Naive thymus-derived CD4-positive, alpha-beta T cell (primary cell): Measurements from ENCODE around the gene ZNF331. TPM values are rescaled to one million over a fixed set of nuclear protein-coding genes. Genes with fewer than 3 reads are reported as not detected.

Experiments
- ATAC-seq: fragments of 150-1000 bp; cut with Tn5 transposase; 2 replicates; pipeline ENCODE4 v1.10.0; 2021; ENCODE audit warnings: mild to moderate bottlenecking, moderate library complexity
- CTCF ChIA-PET: fragments of 350-600 bp; sonication (Branson Sonifier 250); formaldehyde crosslinking; loops from one replicate; lab custom pipeline; 2021; ENCODE audit warnings: antibody characterized with exemption; lab: Charles Lee
- POLR2A ChIA-PET: fragments of 350-600 bp; sonication (Branson Sonifier 250); formaldehyde crosslinking; loops from one replicate; lab custom pipeline; 2021; ENCODE audit warnings: antibody characterized with exemption, inconsistent platforms; lab: Charles Lee
- DNase-seq, 9 donors: peaks; one replicate each; pipeline versions ENCODE4 v3.0.0 to v3.0.0-alpha.2; 2020 to 2022; ENCODE audit warnings: mixed read lengths in 1 of 9
- H3K27ac ChIP-seq: one replicate; pipeline ENCODE4 v1.7.0; 2013; ENCODE audit warnings: mild to moderate bottlenecking, low read depth, low read length, moderate library complexity
- H3K27me3 ChIP-seq, 2 donors: one replicate each; pipeline ENCODE4 v1.7.0; 2013; ENCODE audit warnings: low read length in 2 of 2, mild to moderate bottlenecking in 2 of 2, moderate library complexity in 2 of 2; ENCODE audit not compliant: control insufficient read depth in 2 of 2, insufficient read depth in 2 of 2
- H3K36me3 ChIP-seq, 3 experiments: 1 replicate in 2 of 3; 2 replicates in 1 of 3; pipeline ENCODE4 v1.7.0; 2013; ENCODE audit warnings: low read length in 3 of 3, mild to moderate bottlenecking in 3 of 3, moderate library complexity in 1 of 3; ENCODE audit not compliant: insufficient read depth in 3 of 3, control insufficient read depth in 2 of 3
- H3K4me1 ChIP-seq, 2 donors: one replicate each; pipeline ENCODE4 v1.7.0; 2013; ENCODE audit warnings: low read length in 2 of 2, mild to moderate bottlenecking in 2 of 2, moderate library complexity in 1 of 2; ENCODE audit not compliant: control insufficient read depth in 2 of 2, insufficient read depth in 2 of 2
- H3K4me3 ChIP-seq: 2 replicates; pipeline ENCODE4 v1.7.0; 2013; ENCODE audit warnings: mild to moderate bottlenecking, low read length
- H3K9me3 ChIP-seq, 3 experiments: 1 replicate in 2 of 3; 2 replicates in 1 of 3; pipeline ENCODE4 v1.7.0; 2013; ENCODE audit warnings: low read length in 3 of 3; ENCODE audit not compliant: control insufficient read depth in 2 of 3
- H3K27ac Mint-ChIP-seq, 9 donors: one replicate each; pipeline ENCODE4 v1.8.0; 2020 to 2022; ENCODE audit warnings: mixed read lengths in 9 of 9, mild to moderate bottlenecking in 8 of 9, moderate library complexity in 5 of 9, inconsistent platforms in 2 of 9
- H3K27me3 Mint-ChIP-seq, 5 donors: one replicate each; pipeline ENCODE4 v1.8.0; 2021 to 2022; ENCODE audit warnings: mixed read lengths in 5 of 5, mild to moderate bottlenecking in 1 of 5
- H3K36me3 Mint-ChIP-seq, 5 donors: one replicate each; pipeline ENCODE4 v1.8.0; 2020 to 2022; ENCODE audit warnings: mixed read lengths in 5 of 5, mild to moderate bottlenecking in 3 of 5, inconsistent platforms in 1 of 5
- H3K4me1 Mint-ChIP-seq, 7 donors: one replicate each; pipeline ENCODE4 v1.8.0; 2020 to 2022; ENCODE audit warnings: mixed read lengths in 7 of 7, mild to moderate bottlenecking in 3 of 7, inconsistent platforms in 1 of 7
- H3K4me3 Mint-ChIP-seq, 10 donors: one replicate each; pipeline ENCODE4 v1.8.0; 2020 to 2022; ENCODE audit warnings: mild to moderate bottlenecking in 10 of 10, mixed read lengths in 10 of 10, moderate library complexity in 6 of 10, inconsistent platforms in 2 of 10
- H3K9me3 Mint-ChIP-seq, 11 donors: one replicate each; pipeline ENCODE4 v1.8.0; 2020 to 2022; ENCODE audit warnings: mixed read lengths in 11 of 11, mild to moderate bottlenecking in 4 of 11, inconsistent platforms in 1 of 11, moderate library complexity in 1 of 11
- intact Hi-C, 2 donors: fragments of 100-400 bp; cut with micrococcal nuclease; formaldehyde crosslinking; loops; one replicate each; pipeline ENCODE4 v1.15.1; 2023
- polyA plus RNA-seq, 2 donors: library from polyadenylated mRNA; unstranded; fragments of 300-500 nt; fragmentation: Illumina TruSeq; gene quantifications; one replicate each; pipeline ENCODE4 v1.2.3, GENCODE V29; 2021
- total RNA-seq, 6 experiments: library from RNA in 5 of 6; stranded (reverse) in 5 of 6; gene quantifications; 1 replicate in 5 of 6; 2 replicates in 1 of 6; pipeline ENCODE4 v1.2.3 and lab custom pipeline; 2021 to 2026

The ZNF331 gene
- total and polyA plus RNA-seq, 7 experiments from 2014 or later = 18.1 to 318 (median 68.0) TPM

- ChIA-PET CTCF (no interaction called here), POLR2A (no interaction called here)
- Histone ChIP-seq H3K9me3 (peaks cover 0 to 22% (median 4%) of the 10 kb centered on the region in 3 experiments), H3K4me3 (no peak overlapping the region), H3K27me3 (no peaks in the 10 kb centered on the region), H3K27ac (no peak overlapping the region), H3K36me3 (no peaks in the 10 kb centered on the region), H3K4me1 (no peaks in the 10 kb centered on the region)
- Mint-ChIP-seq H3K4me3 (no peak overlapping the region), H3K36me3 (peaks cover 0 to 6% (median 3%) of the 10 kb centered on the region in 5 donors), H3K9me3 (peaks cover 0 to 53% (median 29%) of the 10 kb centered on the region in 11 donors), H3K27me3 (no peaks in the 10 kb centered on the region), H3K27ac (no peak overlapping the region), H3K4me1 (no peaks in the 10 kb centered on the region)
- intact Hi-C loops = no loop called here
- no peak for ATAC-seq
- no peak for DNase-seq
These were observed 48.3 kb downstream of the ZNF331 start for GRCh38 chr19:53586277-53586691.

GRCh38 chr19:53594811-53595509 lies 57.0 kb downstream of the ZNF331 start:
- Mint-ChIP-seq H3K27ac (no peak overlapping the region), H3K4me3 (no peak overlapping the region), H3K9me3 (peaks cover 2 to 48% (median 15%) of the 10 kb centered on the region in 11 donors), H3K27me3 (no peaks in the 10 kb centered on the region), H3K4me1 (no peaks in the 10 kb centered on the region), H3K36me3 (peaks cover 0 to 6% (median 0%) of the 10 kb centered on the region in 5 donors)
- intact Hi-C loops = no loop called here
- Histone ChIP-seq H3K4me3 (no peak overlapping the region), H3K27me3 (no peaks in the 10 kb centered on the region), H3K9me3 (no peaks in the 10 kb centered on the region), H3K36me3 (no peaks in the 10 kb centered on the region), H3K27ac (no peak overlapping the region), H3K4me1 (no peaks in the 10 kb centered on the region)
- no peak for ATAC-seq
- no peak for DNase-seq
- ChIA-PET CTCF (no interaction called here), POLR2A (no interaction called here)

GRCh38 chr19:53595510-53595867 lies 57.5 kb downstream of the ZNF331 start:
- DNase-seq = no peak
- no peaks in the 10 kb centered on the region for H3K4me1 ChIP-seq
- POLR2A ChIA-PET = no interaction called here
- intact Hi-C loops = no loop called here
- ATAC-seq = no peak
- no peaks in the 10 kb centered on the region for H3K9me3 ChIP-seq
- CTCF ChIA-PET = no interaction called here
- H3K27me3 ChIP-seq = no peaks in the 10 kb centered on the region
- Mint-ChIP-seq H3K27me3 (no peaks in the 10 kb centered on the region), H3K27ac (no peak overlapping the region), H3K4me1 (no peaks in the 10 kb centered on the region), H3K36me3 (peaks cover 0 to 6% (median 0%) of the 10 kb centered on the region in 5 donors), H3K4me3 (no peak overlapping the region), H3K9me3 (peaks cover 2 to 52% (median 15%) of the 10 kb centered on the region in 11 donors)
- no peaks in the 10 kb centered on the region for H3K36me3 ChIP-seq
- H3K4me3 ChIP-seq = no peak overlapping the region
- no peak overlapping the region for H3K27ac ChIP-seq

DNA sequence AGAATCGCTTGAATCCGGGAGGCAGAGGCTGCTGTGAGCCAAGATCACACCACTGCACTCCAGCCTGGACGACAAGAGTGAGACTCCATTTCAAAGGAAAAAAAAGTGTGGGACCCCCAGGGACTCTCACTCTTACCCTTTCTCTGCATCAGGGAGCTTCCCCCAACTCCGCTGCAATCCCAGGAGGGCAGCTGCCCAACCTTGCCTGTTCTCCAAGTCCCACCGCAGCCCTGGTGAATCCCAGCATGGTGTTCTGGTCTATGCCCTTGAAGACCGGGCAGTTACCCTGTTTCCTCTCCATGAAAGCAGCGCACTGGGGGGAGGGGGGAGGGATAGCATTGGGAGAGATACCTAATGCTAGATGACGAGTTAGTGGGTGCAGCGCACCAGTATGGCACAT lies 58.1 kb downstream of the ZNF331 start:
- CTCF ChIA-PET = no interaction called here
- Mint-ChIP-seq H3K4me3 (no peak overlapping the region), H3K27me3 (no peaks in the 10 kb centered on the region), H3K27ac (no peak overlapping the region), H3K36me3 (peaks cover 0 to 6% (median 0%) of the 10 kb centered on the region in 5 donors), H3K4me1 (no peaks in the 10 kb centered on the region), H3K9me3 (peaks cover 2 to 49% (median 13%) of the 10 kb centered on the region in 11 donors)
- H3K9me3 ChIP-seq = no peaks in the 10 kb centered on the region
- ATAC-seq (no peak), DNase-seq (no peak)
- H3K27ac ChIP-seq = no peak overlapping the region
- no peaks in the 10 kb centered on the region for H3K27me3 ChIP-seq
- POLR2A ChIA-PET = no interaction called here
- no peaks in the 10 kb centered on the region for H3K36me3 ChIP-seq
- no peak overlapping the region for H3K4me3 ChIP-seq
- H3K4me1 ChIP-seq = no peaks in the 10 kb centered on the region
- intact Hi-C loops = no loop called here

GRCh38 chr19:53597023-53597422 lies 59.1 kb downstream of the ZNF331 start:
- Histone ChIP-seq H3K27me3 (no peaks in the 10 kb centered on the region), H3K4me3 (no peak overlapping the region), H3K36me3 (no peaks in the 10 kb centered on the region), H3K9me3 (no peaks in the 10 kb centered on the region), H3K4me1 (no peaks in the 10 kb centered on the region), H3K27ac (no peak overlapping the region)
- Mint-ChIP-seq H3K9me3 (peaks cover 4 to 46% (median 12%) of the 10 kb centered on the region in 11 donors), H3K4me1 (no peaks in the 10 kb centered on the region), H3K36me3 (peaks cover 0 to 9% (median 0%) of the 10 kb centered on the region in 5 donors), H3K27ac (no peak overlapping the region), H3K27me3 (no peaks in the 10 kb centered on the region), H3K4me3 (no peak overlapping the region)
- intact Hi-C loops = no loop called here
- CTCF ChIA-PET = no interaction called here
- POLR2A ChIA-PET = no interaction called here
- ATAC-seq (no peak), DNase-seq (no peak)

DNA sequence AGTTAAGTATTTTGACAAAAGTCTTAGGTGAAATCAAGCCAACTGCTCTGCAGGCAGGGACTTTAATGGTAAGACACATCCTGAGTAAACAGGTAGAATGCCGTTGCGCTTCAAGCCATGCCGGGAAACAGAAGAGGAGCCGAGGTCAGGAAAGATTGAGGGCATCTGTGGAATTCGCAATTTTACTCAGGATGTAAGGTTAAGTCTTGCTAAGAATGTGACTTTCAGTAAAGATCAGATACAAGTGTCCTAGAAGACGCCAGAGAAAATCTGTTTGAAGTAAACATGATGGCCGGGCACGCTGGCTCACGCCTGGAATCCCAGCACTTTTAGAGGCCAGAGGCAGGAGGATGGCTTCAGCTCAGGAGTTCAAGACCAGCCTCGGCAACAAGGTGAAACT lies 60.4 kb downstream of the ZNF331 start:
- Histone ChIP-seq H3K9me3 (no peaks in the 10 kb centered on the region), H3K27ac (no peak overlapping the region), H3K27me3 (no peaks in the 10 kb centered on the region), H3K36me3 (no peaks in the 10 kb centered on the region), H3K4me1 (no peaks in the 10 kb centered on the region), H3K4me3 (no peak overlapping the region)
- H3K4me1 Mint-ChIP-seq = no peaks in the 10 kb centered on the region
- intact Hi-C loops = no loop called here
- H3K9me3 Mint-ChIP-seq = peaks cover 5 to 49% (median 12%) of the 10 kb centered on the region in 11 donors
- H3K27me3 Mint-ChIP-seq = peaks cover 0 to 4% (median 0%) of the 10 kb centered on the region in 5 donors
- POLR2A ChIA-PET = no interaction called here
- peaks cover 0 to 9% (median 0%) of the 10 kb centered on the region in 5 donors for H3K36me3 Mint-ChIP-seq
- H3K4me3 Mint-ChIP-seq = no peak overlapping the region
- ATAC-seq (no peak), DNase-seq (no peak)
- CTCF ChIA-PET = no interaction called here
- no peak overlapping the region for H3K27ac Mint-ChIP-seq

- no peak for DNase-seq
- H3K9me3 Mint-ChIP-seq = peaks cover 5 to 52% (median 20%) of the 10 kb centered on the region in 11 donors
- peaks cover 0 to 5% (median 0%) of the 10 kb centered on the region in 5 donors for H3K27me3 Mint-ChIP-seq
- H3K27ac ChIP-seq = no peak overlapping the region
- no peak overlapping the region for H3K4me3 ChIP-seq
- no peaks in the 10 kb centered on the region for H3K27me3 ChIP-seq
- peaks cover 0 to 13% (median 6%) of the 10 kb centered on the region in 5 donors for H3K36me3 Mint-ChIP-seq
- no peak for ATAC-seq
- ChIA-PET POLR2A (no interaction called here), CTCF (no interaction called here)
- no peak overlapping the region for H3K4me3 Mint-ChIP-seq
- intact Hi-C loops = no loop called here
- no peak overlapping the region for H3K27ac Mint-ChIP-seq
- H3K36me3 ChIP-seq = no peaks in the 10 kb centered on the region
- H3K9me3 ChIP-seq = no peaks in the 10 kb centered on the region
- H3K4me1 ChIP-seq = no peaks in the 10 kb centered on the region
- no peaks in the 10 kb centered on the region for H3K4me1 Mint-ChIP-seq
These were observed 62.3 kb downstream of the ZNF331 start for GRCh38 chr19:53600217-53600616.
